AG04449 (cell line): ENCODE measurements around the gene GTPBP6.

ENCODE experiments used
- CTCF ChIA-PET: fragments of 350-600 bp; formaldehyde crosslinking; extraction: SDS; loops from one replicate; lab custom pipeline; 2021; ENCODE audit warnings: antibody characterized with exemption; lab: Yijun Ruan, JAX
- POLR2A ChIA-PET: fragments of 400-600, 350-600 bp; formaldehyde crosslinking; extraction: SDS; loops from one replicate; lab custom pipeline; 2020; ENCODE audit warnings: antibody characterized with exemption, inconsistent platforms; lab: Yijun Ruan, JAX
- DNase-seq: peaks from one replicate; pipeline ENCODE4 v3.0.0-alpha.2; 2010; ENCODE audit warnings: low read depth, low spot score
- H3K4me3 ChIP-seq: 2 replicates; pipeline ENCODE4 v1.5.1; 2011; ENCODE audit warnings: low read depth, mild to moderate bottlenecking, control low read depth, low read length
- CTCF ChIP-seq: IDR thresholded peaks from one replicate; pipeline ENCODE4 v1.5.1; 2011; ENCODE audit warnings: mild to moderate bottlenecking, moderate library complexity, low read length, control low read depth, inconsistent platforms; ENCODE audit not compliant: insufficient read depth; ENCODE audit errors: missing control alignments

GTPBP6 gene

DNA sequence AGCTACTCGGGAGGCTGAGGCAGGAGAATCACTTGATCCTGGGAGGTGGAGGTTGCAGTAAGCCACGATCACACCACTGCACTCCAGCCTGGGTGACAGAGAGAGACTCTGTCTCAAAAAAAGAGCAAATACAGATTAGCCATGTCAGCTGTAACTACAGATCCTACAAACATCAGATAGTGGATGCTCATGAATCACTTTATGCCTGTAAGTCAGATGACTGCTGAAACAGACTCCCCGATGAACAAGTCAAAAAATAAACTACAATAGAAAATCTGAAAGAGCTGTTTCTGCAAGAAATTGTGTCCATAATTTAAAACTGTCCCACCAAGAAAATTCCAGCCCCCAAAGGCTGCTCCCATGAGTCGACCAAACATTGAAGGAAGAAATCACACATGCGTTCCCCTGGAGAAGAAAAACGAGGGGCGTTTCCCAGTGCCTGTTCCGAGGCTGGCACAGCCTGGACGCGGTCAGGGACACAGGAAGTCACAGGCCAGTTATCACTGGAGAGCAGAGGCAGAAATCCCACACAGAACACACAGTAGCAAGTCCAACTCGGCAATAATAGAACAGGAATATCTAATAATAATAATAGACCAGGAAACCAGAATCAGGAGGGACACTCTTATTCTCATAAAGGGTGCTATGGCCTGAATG lies 30.0 kb upstream of the GTPBP6 start:
- CTCF ChIA-PET = no interaction called here
- no peak overlapping the region for H3K4me3 ChIP-seq
- POLR2A ChIA-PET = no interaction called here
- no peak for TF ChIP-seq CTCF
- DNase-seq = no peak

GRCh38 chrX:347351-348117 lies 28.9 kb upstream of the GTPBP6 start:
- TF ChIP-seq CTCF = no peak
- DNase-seq = no peak
- H3K4me3 ChIP-seq = no peak overlapping the region
- POLR2A ChIA-PET = no interaction called here
- CTCF ChIA-PET = no interaction called here

- no peak for DNase-seq
- TF ChIP-seq CTCF = no peak
- POLR2A ChIA-PET = no interaction called here
- no peak overlapping the region for H3K4me3 ChIP-seq
- CTCF ChIA-PET = no interaction called here
Measured at GRCh38 chrX:346034-346813, 27.6 kb upstream of the GTPBP6 start.

GRCh38 chrX:345020-345925 lies 26.7 kb upstream of the GTPBP6 start:
- CTCF ChIA-PET = no interaction called here
- DNase-seq = no peak
- POLR2A ChIA-PET = no interaction called here
- TF ChIP-seq CTCF = no peak
- H3K4me3 ChIP-seq = no peak overlapping the region

- no peak overlapping the region for H3K4me3 ChIP-seq
- DNase-seq = no peak
- ChIA-PET CTCF (no interaction called here), POLR2A (no interaction called here)
- no peak for TF ChIP-seq CTCF
Measured at GRCh38 chrX:344371-344901, 25.8 kb upstream of the GTPBP6 start.
